K562 (cell line): ENCODE results near the gene CTSG. TPM values are rescaled to one million over a fixed set of nuclear protein-coding genes. Genes with fewer than 3 reads are reported as not detected.

Experiments
- ATAC-seq: fragments of 200-7000 bp; cut with Tn5 transposase; 3 replicates; pipeline ENCODE4 v1.9.1; 2020; ENCODE audit warnings: moderate library complexity
- BruUV-seq: library from RNA; stranded (reverse); fragments of 400-500 nt; replicated peaks from 2 replicates; lab custom pipeline; 2021; lab: Mats Ljungman, UMichigan
- CTCF ChIA-PET: fragments of 300-600 bp; formaldehyde crosslinking; extraction: SDS; loops from one replicate; lab custom pipeline; 2021; ENCODE audit warnings: low intra/inter-chr PET ratio; lab: Yijun Ruan, JAX
- POLR2A ChIA-PET: fragments of 300-600, 350-650 bp; sonication (Branson Sonifier 250); formaldehyde crosslinking; extraction: SDS; loops from one replicate; lab custom pipeline; 2021; ENCODE audit warnings: antibody characterized with exemption, inconsistent platforms; lab: Yijun Ruan, JAX
- DNase-seq, 4 experiments: peaks; one replicate each; pipeline versions ENCODE4 v3.0.0 to v3.0.0-alpha.2; 2011 to 2018; ENCODE audit warnings: low spot score in 3 of 4, mixed read lengths in 3 of 4; ENCODE audit errors: extremely low read depth in 1 of 4
- FAIRE-seq: peaks from 2 replicates; lab custom pipeline; 2011; peaks lifted over from hg19 to GRCh38; lab: Jason Lieb, UNC
- H2AFZ ChIP-seq: 2 replicates; pipeline ENCODE4 v1.6.0; 2011; ENCODE audit warnings: low read depth, low read length, control low read depth, inconsistent platforms
- H3K27ac ChIP-seq: fragments of 200-600 bp; 3 replicates; pipeline ENCODE4 v1.8.0; 2011; ENCODE audit warnings: low read depth, mild to moderate bottlenecking, control low read depth, inconsistent platforms, low read length, moderate library complexity, mixed read lengths; ENCODE audit errors: extremely low read depth
- H3K27me3 ChIP-seq, 2 experiments: fragments of 300-600 bp in 1 of 2; 2 replicates in 1 of 2; 3 replicates in 1 of 2; pipeline versions ENCODE4 v1.6.0 to v1.8.0; 2011; ENCODE audit warnings: inconsistent platforms in 2 of 2, low read length in 2 of 2, mild to moderate bottlenecking in 1 of 2, mixed read lengths in 1 of 2, moderate library complexity in 1 of 2; ENCODE audit not compliant: control insufficient read depth in 2 of 2, insufficient read depth in 2 of 2
- H3K36me3 ChIP-seq: fragments of 300-600 bp; 3 replicates; pipeline ENCODE4 v1.8.0; 2011; ENCODE audit warnings: mild to moderate bottlenecking, low read length, inconsistent platforms; ENCODE audit not compliant: control insufficient read depth, insufficient read depth
- H3K4me1 ChIP-seq, 2 experiments: fragments of 200-600 bp in 1 of 2; replicated peaks in 1 of 2; 2 replicates in 1 of 2; 3 replicates in 1 of 2; pipeline versions ENCODE4 v1.5.1 to v1.8.0; 2011; ENCODE audit warnings: inconsistent platforms in 2 of 2, low read length in 2 of 2, mild to moderate bottlenecking in 1 of 2, mixed read lengths in 1 of 2, moderate library complexity in 1 of 2; ENCODE audit not compliant: control insufficient read depth in 2 of 2, insufficient read depth in 2 of 2
- H3K4me2 ChIP-seq: 2 replicates; pipeline ENCODE4 v1.6.1; 2011; ENCODE audit warnings: low read length, control low read depth, inconsistent platforms, mixed read lengths; ENCODE audit not compliant: insufficient read depth
- H3K4me3 ChIP-seq: fragments of 200-600 bp; sonication (generic), shearing (Covaris generic); 2 replicates; pipeline ENCODE4 v1.5.1; 2016; ENCODE audit warnings: control low read depth, inconsistent platforms
- H3K79me2 ChIP-seq: fragments of 200-600 bp; 3 replicates; pipeline ENCODE4 v1.8.0; 2011; ENCODE audit warnings: low read length, inconsistent platforms; ENCODE audit not compliant: control insufficient read depth, insufficient read depth
- H3K9ac ChIP-seq, 2 experiments: 2 replicates each; pipeline versions ENCODE4 v1.6.0 to v1.6.1; 2011; ENCODE audit warnings: low read depth in 2 of 2, low read length in 2 of 2, control low read depth in 1 of 2, inconsistent platforms in 1 of 2, mild to moderate bottlenecking in 1 of 2, mixed read lengths in 1 of 2; ENCODE audit not compliant: insufficient read depth in 1 of 2
- H3K9me1 ChIP-seq: one replicate; pipeline ENCODE4 v1.6.0; 2011; ENCODE audit warnings: inconsistent platforms, mild to moderate bottlenecking, low read length, moderate library complexity; ENCODE audit not compliant: control insufficient read depth, insufficient read depth
- H3K9me3 ChIP-seq: replicated peaks from 2 replicates; pipeline ENCODE4 v1.5.1; 2011; ENCODE audit warnings: low read depth, low read length, inconsistent platforms; ENCODE audit not compliant: control insufficient read depth, insufficient read depth
- H4K20me1 ChIP-seq: replicated peaks from 2 replicates; pipeline ENCODE4 v1.6.1; 2011; ENCODE audit warnings: low read length, inconsistent platforms, mixed read lengths; ENCODE audit not compliant: control insufficient read depth, insufficient read depth
- ARNT ChIP-seq, 2 experiments: fragments of 450-650 bp; IDR thresholded peaks; 2 replicates each; pipeline ENCODE4 v1.6.1; 2016; ENCODE audit warnings: mild to moderate bottlenecking in 1 of 2
- CAMTA2 ChIP-seq: fragments of 250-450 bp; sonication (Bioruptor Pico); conservative IDR thresholded peaks from 2 replicates; pipeline ENCODE4 v1.5.1; 2022
- DMBX1 ChIP-seq: fragments of 250-450 bp; sonication (Bioruptor Pico); IDR thresholded peaks from 2 replicates; pipeline ENCODE4 v1.8.0; 2022; ENCODE audit warnings: inconsistent platforms, mild to moderate bottlenecking, moderate library complexity, borderline replicate concordance
- ELK3 ChIP-seq: fragments of 450-650 bp; formaldehyde crosslinking; IDR thresholded peaks from 2 replicates; pipeline ENCODE4 v1.4.0; 2020; ENCODE audit warnings: mild to moderate bottlenecking
- GATAD2A ChIP-seq: fragments of 450-650 bp; IDR thresholded peaks from 2 replicates; pipeline ENCODE4 v1.6.1; 2017
- HDAC8 ChIP-seq: fragments of 450-650 bp; IDR thresholded peaks from 2 replicates; pipeline ENCODE4 v1.6.1; 2016; ENCODE audit warnings: mild to moderate bottlenecking, missing genetic modification characterization, moderate library complexity, missing compliant biosample characterization
- IRF2 ChIP-seq: sonication (generic); formaldehyde crosslinking; IDR thresholded peaks from 2 replicates; pipeline ENCODE4 v1.8.1; 2022; ENCODE audit warnings: mild to moderate bottlenecking, missing genetic modification reagents
- KLF1 ChIP-seq: fragments of 450-650 bp; IDR thresholded peaks from 2 replicates; pipeline ENCODE4 v1.6.1; 2016; ENCODE audit warnings: missing genetic modification characterization, missing compliant biosample characterization
- MCM5 ChIP-seq: fragments of 450-650 bp; IDR thresholded peaks from 2 replicates; pipeline ENCODE4 v1.6.1; 2016; ENCODE audit warnings: low read depth
- NONO ChIP-seq, 2 experiments: fragments of 200-400 bp in 1 of 2; fragments of 450-650 bp in 1 of 2; formaldehyde crosslinking in 1 of 2; IDR thresholded peaks; 2 replicates each; pipeline ENCODE4 v1.6.1; 2017; ENCODE audit warnings: low read depth in 2 of 2, mild to moderate bottlenecking in 2 of 2, moderate library complexity in 2 of 2, low read length in 1 of 2
- POU5F1 ChIP-seq: fragments of 150-350 bp; IDR thresholded peaks from 2 replicates; pipeline ENCODE4 v1.6.1; 2014; ENCODE audit warnings: borderline replicate concordance, low read length, low read depth, mild to moderate bottlenecking; ENCODE audit not compliant: partially characterized antibody
- RBM14 ChIP-seq: fragments of 200-400 bp; formaldehyde crosslinking; IDR thresholded peaks from 2 replicates; pipeline ENCODE4 v1.6.1; 2018; ENCODE audit warnings: low read depth, mild to moderate bottlenecking, low read length, moderate library complexity, borderline replicate concordance; ENCODE audit not compliant: insufficient read depth
- SNIP1 ChIP-seq: fragments of 450-650 bp; IDR thresholded peaks from 2 replicates; pipeline ENCODE4 v1.7.1; 2017; ENCODE audit warnings: low read depth, mild to moderate bottlenecking
- STAT5B ChIP-seq: fragments of 250-450 bp; sonication (Bioruptor Pico); IDR thresholded peaks from 2 replicates; pipeline ENCODE4 v1.8.0; 2021; ENCODE audit warnings: mild to moderate bottlenecking, inconsistent platforms
- ZBTB5 ChIP-seq: fragments of 450-650 bp; IDR thresholded peaks from 2 replicates; pipeline ENCODE4 v1.6.1; 2017; ENCODE audit warnings: antibody characterized with exemption
- ZNF444 ChIP-seq: fragments of 250-450 bp; sonication (Bioruptor Pico); IDR thresholded peaks from 2 replicates; pipeline ENCODE4 v1.4.0; 2020; ENCODE audit warnings: mild to moderate bottlenecking, moderate library complexity
- WGBS: fragments of 100-300 bp; shearing (Covaris generic); methylation state at CpG from one replicate; pipeline ENCODE4 v1.1.6; 2016; ENCODE audit warnings: low coverage, mixed read lengths; ENCODE audit not compliant: insufficient coverage; ENCODE audit errors: missing lambda C conversion rate; 5-methylcytosine and 5-hydroxymethylcytosine counted together
- in situ Hi-C: fragments of 300-500 bp; cut with MboI; formaldehyde crosslinking; loops from 4 replicates; pipeline ENCODE4 v1.15.0; 2018; ENCODE audit warnings: inconsistent platforms, mixed read lengths
- intact Hi-C: fragments of 100-400 bp; cut with micrococcal nuclease; formaldehyde crosslinking; loops from 2 replicates; pipeline ENCODE4 v1.14.2; 2022
- polyA plus RNA-seq, 8 experiments: library from polyadenylated mRNA; depleted of rRNA in 4 of 8; stranded (reverse) in 5 of 8; unstranded in 3 of 8; fragments of >200 nt; fragmentation: Nextera tagmentation in 2 of 8; fragmentation: Illumina TruSeq in 1 of 8; extraction: Ambion mirVana in 2 of 8; extraction: Trizol in 1 of 8; gene quantifications; 2 replicates each; pipeline versions ENCODE4 v1.2.1 to v1.2.3, GENCODE V29; 2011 to 2014; ENCODE audit warnings: inconsistent platforms in 1 of 8, missing spikeins in 1 of 8
- total RNA-seq, 7 experiments: library from RNA; depleted of rRNA in 6 of 7; stranded (reverse); fragments of >200 nt in 6 of 7; fragmentation: Illumina TruSeq in 2 of 7; extraction: Trizol in 2 of 7; gene quantifications; 2 replicates each; pipeline versions ENCODE4 v1.2.1 to v1.2.3, GENCODE V29; 2011 to 2021; ENCODE audit warnings: low replicate concordance in 1 of 7
- TF ChIP-seq, protein P1 (sequence below): sonication (generic); formaldehyde crosslinking; IDR thresholded peaks from 2 replicates; pipeline ENCODE4 v1.8.0; 2023; ENCODE audit warnings: mild to moderate bottlenecking, missing genetic modification reagents

CTSG gene
- total and polyA plus RNA-seq, 9 of the 15 experiments (the other 6 are each of a cell fraction or from before 2014, with no cell fraction given) = not detected

GRCh38 chr14:24578558-24578957 lies 2.5 kb upstream of the CTSG start (continued):
- TF ChIP-seq ELK3 (CRISPR knock-in tag) (no peak), SNIP1 (no peak), RBM14 (no peak), MCM5 (no peak), CAMTA2 (CRISPR knock-in tag) (no peak)

- no TSS peak for BruUV-seq
- no peak overlapping the region for H3K4me2 ChIP-seq
- DNase-seq (no peak), ATAC-seq (no peak), FAIRE-seq (no peak)
- intact Hi-C loops (no loop called here), in situ Hi-C loops (no loop called here)
- 3% methylated on average over 5 of the region's 5 CpGs for WGBS
- no peaks in the 10 kb centered on the region for H3K36me3 ChIP-seq
- no peak overlapping the region for H3K27ac ChIP-seq
- no peak overlapping the region for H2AFZ ChIP-seq
- no peaks in the 10 kb centered on the region for H3K4me1 ChIP-seq
- CTCF ChIA-PET = no interaction called here
- no peaks in the 10 kb centered on the region for H3K9me1 ChIP-seq
- H3K9ac ChIP-seq = no peak overlapping the region
- POLR2A ChIA-PET = no interaction called here
- no peak overlapping the region for H3K4me3 ChIP-seq
- H4K20me1 ChIP-seq = no peaks in the 10 kb centered on the region
- no peaks in the 10 kb centered on the region for H3K79me2 ChIP-seq
- no peaks in the 10 kb centered on the region for H3K9me3 ChIP-seq
- H3K27me3 ChIP-seq = no peaks in the 10 kb centered on the region; a peak in 1 of 5 replicates
- TF ChIP-seq ZNF444 (CRISPR knock-in tag) (no peak), NONO (IDR thresholded peaks at IDR 0.05; ENCODE audit: low read depth in 2 of 2, low read length in 1 of 2) (no peak), ARNT (IDR thresholded peaks at IDR 0.05) (no peak), ZBTB5 (no peak), GATAD2A (no peak), IRF2 (no peak), KLF1 (no peak), POU5F1 (no peak), DMBX1 (CRISPR knock-in tag) (no peak), STAT5B (CRISPR knock-in tag) (no peak), HDAC8 (tag) (no peak)
- TF ChIP-seq, protein P1, sequence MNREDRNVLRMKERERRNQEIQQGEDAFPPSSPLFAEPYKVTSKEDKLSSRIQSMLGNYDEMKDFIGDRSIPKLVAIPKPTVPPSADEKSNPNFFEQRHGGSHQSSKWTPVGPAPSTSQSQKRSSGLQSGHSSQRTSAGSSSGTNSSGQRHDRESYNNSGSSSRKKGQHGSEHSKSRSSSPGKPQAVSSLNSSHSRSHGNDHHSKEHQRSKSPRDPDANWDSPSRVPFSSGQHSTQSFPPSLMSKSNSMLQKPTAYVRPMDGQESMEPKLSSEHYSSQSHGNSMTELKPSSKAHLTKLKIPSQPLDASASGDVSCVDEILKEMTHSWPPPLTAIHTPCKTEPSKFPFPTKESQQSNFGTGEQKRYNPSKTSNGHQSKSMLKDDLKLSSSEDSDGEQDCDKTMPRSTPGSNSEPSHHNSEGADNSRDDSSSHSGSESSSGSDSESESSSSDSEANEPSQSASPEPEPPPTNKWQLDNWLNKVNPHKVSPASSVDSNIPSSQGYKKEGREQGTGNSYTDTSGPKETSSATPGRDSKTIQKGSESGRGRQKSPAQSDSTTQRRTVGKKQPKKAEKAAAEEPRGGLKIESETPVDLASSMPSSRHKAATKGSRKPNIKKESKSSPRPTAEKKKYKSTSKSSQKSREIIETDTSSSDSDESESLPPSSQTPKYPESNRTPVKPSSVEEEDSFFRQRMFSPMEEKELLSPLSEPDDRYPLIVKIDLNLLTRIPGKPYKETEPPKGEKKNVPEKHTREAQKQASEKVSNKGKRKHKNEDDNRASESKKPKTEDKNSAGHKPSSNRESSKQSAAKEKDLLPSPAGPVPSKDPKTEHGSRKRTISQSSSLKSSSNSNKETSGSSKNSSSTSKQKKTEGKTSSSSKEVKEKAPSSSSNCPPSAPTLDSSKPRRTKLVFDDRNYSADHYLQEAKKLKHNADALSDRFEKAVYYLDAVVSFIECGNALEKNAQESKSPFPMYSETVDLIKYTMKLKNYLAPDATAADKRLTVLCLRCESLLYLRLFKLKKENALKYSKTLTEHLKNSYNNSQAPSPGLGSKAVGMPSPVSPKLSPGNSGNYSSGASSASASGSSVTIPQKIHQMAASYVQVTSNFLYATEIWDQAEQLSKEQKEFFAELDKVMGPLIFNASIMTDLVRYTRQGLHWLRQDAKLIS (CRISPR knock-in tag) = no peak
Observed at GRCh38 chr14:24576771-24577170, 721 bp upstream of the CTSG start.
